GM18499 (cell line): ENCODE results near the gene BEX1.
"Not testable (repeated sequence)": the region's sequence is repeated elsewhere in the genome, so short reads cannot be mapped to it uniquely, and the experiment has no call there.

Experiments used
- ATAC-seq: cut with Tn5 transposase; IDR thresholded peaks from one replicate; pipeline ENCODE4 v1.9.1; 2021; ENCODE audit warnings: moderate number of reproducible peaks; ENCODE audit not compliant: insufficient read depth, unreplicated experiment

Gene BEX1

DNA sequence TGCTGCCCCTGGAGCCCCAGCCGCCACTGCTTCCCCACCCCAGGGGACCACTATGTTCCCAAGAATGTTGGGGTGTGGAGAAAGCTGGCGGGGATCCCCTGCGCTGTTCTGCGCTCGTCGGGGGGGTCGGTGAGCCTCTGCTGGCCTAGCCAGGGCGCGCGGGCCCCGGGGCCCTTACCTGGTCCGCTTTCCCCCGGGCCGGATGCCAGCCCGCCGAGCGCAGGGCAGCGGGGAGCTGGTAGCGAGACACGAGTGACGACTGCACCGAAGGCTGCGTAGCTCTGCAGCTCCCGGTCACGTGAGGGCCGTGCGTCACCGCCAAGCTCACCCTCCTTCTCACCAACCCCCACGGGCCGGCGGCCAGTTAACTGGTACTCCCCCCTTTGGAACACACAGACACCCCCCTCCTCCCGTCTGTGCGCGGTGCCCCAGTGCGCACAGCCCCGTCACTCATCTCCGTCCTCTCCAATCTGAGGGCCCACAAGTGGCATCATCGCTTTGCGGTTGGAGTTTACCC is at the start of gene BEX1:
Gene BEX1, minus strand, starts transcription at position 254 of the 517 bp plus-strand sequence. CDS start 897 bp downstream, outside the sequence.
- ATAC-seq, result no peak

DNA sequence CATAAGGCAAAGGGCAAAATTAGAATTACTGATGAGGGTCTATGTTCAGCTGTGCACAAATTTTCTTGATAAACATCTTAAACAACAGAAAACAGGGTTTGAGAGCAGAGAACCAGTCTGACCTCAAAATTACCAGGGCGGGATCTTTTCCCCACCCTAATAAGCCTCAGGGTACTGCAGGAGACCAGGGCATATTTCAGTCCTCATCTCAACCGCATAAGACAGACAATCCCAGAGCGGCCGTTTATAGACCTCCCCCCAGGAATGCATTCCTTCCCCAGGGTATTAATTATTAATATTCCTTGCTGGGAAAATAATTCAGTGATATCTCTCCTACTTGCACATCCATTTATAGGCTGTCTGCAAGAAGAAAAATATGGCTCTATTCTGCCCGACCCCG is 45.5 kb upstream of the BEX1 start:
- ATAC-seq, result not testable (repeated sequence)

DNA sequence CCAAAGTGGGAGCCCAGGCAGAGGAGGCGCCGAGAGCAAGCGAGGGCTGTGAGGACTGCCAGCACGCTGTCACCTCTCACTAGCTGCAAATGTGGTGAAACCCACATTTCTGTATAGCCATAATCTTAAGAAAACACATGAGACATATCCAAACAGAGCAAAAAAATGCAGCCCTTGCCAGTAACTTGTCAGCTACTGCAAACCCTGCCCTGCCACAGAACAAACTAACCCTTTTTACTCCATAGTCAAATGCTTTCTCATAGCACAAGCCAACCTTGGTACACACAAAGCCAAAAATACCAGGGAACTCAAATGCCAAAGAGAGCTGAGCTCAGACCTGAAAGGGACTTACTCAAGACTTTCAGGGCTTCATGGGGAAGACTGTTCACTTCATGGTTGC is 43.9 kb upstream of the BEX1 start:
- ATAC-seq, result no peak

DNA sequence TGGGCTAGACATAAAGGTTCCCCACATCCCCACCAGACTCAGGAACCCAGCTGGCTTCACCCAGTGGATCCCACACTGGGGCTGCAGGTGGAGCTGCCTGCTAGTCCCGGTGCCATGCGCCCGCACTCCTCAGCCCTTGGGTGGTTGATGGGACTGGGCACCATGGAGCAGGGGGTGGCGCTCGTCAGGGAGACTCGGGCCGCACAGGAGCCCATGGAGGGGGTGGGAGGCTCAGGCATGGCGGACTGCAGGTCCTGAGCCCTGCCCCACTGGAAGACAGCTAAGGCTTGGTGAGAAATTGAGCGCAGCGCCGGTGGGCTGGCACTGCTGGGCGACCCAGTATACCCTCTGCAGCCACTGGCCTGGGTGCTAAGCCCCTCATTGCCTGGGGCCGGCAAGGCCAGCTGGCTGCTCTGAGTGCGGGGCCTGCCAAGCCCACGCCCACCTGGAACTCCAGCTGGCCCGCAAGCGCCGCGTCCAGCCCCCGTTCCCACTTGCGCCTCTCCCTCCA is 43.3 kb upstream of the BEX1 start:
- not testable (repeated sequence) for ATAC-seq

DNA sequence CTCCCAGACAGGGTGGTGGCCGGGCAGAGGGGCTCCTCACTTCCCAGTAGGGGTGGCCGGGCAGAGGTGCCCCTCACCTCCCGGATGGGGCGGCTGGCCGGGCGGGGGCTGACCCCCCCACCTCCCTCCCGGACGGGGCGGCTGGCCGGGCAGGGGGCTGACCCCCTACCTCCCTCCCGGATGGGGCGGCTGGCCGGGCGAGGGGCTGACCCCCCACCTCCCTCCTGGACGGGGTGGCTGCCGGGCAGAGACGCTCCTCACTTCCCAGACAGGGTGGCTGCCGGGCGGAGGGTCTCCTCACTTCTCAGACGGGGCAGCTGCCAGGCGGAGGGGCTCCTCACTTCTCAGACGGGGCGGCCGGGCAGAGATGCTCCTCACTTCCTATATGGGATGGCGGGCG is 40.4 kb upstream of the BEX1 start:
- ATAC-seq, result not testable (repeated sequence)

DNA sequence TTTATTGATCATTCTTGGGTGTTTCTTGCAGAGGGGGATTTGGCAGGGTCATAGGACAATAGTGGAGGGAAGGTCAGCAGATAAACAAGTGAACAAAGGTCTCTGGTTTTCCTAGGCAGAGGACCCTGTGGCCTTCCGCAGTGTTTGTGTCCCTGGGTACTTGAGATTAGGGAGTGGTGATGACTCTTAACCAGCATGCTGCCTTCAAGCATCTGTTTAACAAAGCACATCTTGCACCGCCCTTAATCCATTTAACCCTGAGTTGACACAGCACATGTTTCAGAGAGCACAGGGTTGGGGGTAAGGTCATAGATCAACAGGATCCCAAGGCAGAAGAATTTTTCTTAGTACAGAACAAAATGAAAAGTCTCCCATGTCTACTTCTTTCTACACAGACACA is 39.9 kb upstream of the BEX1 start:
- ATAC-seq, result not testable (repeated sequence)

- no peak for ATAC-seq
Measured at GRCh38 chrX:103101299-103102042, 37.5 kb upstream of the BEX1 start.

DNA sequence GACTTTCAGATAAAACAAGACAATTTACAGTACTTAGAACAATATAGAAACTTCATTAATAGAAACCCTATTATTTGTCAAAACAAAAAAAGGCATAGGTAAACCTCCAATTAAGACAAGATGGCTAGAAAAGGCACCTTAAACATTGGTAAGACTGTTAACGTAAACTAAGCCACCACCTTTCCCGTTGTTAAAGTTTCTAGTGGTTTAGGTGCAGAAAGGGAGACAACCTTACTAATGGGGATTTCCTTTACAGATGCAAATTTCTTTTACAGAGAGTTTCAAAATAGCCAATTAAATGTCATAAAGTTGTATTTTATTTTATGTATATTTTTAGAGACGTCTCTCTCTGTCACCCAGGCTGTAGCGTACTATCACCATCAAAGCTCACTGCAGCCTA is 36.5 kb upstream of the BEX1 start:
- ATAC-seq, result no peak

GRCh38 chrX:103099691-103100090 is 35.7 kb upstream of the BEX1 start:
- no peak for ATAC-seq

DNA sequence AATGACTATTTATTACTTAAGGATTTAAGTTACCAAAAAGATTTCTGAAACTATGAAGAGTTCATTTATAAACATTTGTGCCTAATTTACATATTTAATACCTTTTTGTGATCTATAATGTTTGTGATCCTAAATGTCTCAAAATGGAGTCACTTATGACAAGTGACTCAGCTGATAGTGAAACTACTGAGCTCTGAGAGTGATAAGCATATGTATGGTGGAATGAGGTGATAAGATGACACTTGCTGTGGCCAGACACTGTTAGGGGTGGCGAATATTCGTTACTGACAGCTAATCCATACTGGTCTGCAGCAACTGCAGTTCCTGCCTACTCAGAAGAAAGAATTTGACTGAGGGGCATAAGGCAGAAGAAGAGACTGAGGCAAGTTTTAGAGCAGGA is 34.5 kb upstream of the BEX1 start:
- ATAC-seq, result no peak

- ATAC-seq, result no peak
Measured at GRCh38 chrX:103092942-103093341, 29.0 kb upstream of the BEX1 start, which contains the start of gene NXF3. Gene NXF3 (minus strand): TSS chrX:103093143. CDS start chrX:103093023, 120 bp downstream.

- ATAC-seq, result no peak
Measured at GRCh38 chrX:103081051-103081450, 17.1 kb upstream of the BEX1 start.

DNA sequence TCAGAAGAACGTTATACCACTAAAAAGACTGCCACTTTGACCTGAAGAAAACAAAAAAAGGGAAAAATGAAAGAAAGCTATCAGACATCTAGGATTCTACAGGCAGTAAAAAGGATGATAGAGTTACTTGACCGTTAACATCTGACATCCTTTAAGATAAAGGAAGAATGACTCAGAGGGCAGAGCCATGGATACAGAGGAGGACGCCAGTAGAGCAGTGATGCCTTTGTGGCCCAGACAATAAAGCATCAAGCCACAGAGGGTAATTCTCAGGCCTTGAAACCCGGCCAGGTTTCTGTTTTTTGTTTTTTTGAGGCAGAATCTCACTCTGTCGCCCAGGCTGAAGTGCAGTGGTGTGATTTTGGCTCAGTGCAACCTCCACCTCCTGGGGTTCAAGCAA is 9.5 kb upstream of the BEX1 start:
- no peak for ATAC-seq

GRCh38 chrX:103066606-103067005 is 2.6 kb upstream of the BEX1 start:
- no peak for ATAC-seq

GRCh38 chrX:103063191-103063845 is 653 bp downstream of the BEX1 start:
- no peak for ATAC-seq

DNA sequence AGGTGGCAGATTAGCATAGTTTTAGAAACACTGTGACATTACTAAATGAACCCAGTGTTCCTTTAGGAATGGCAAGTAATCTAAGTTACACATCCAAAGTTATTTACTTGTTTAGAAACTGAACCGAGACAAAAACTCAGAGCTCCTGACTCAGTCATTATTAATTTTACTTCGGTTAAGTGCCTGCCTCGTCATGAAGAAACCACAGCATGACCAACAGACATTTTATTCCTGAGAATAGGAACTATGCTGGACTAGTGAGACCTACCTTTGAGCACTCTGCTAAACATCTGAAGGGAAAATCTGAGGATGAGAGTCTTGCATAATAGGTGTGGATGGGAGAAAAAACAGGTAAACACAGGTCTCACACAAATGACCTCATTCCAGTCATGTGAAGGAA is 2.5 kb downstream of the BEX1 start:
- ATAC-seq, result no peak

- ATAC-seq, result no peak
Measured at GRCh38 chrX:103056902-103057301, 7.1 kb downstream of the BEX1 start.

DNA sequence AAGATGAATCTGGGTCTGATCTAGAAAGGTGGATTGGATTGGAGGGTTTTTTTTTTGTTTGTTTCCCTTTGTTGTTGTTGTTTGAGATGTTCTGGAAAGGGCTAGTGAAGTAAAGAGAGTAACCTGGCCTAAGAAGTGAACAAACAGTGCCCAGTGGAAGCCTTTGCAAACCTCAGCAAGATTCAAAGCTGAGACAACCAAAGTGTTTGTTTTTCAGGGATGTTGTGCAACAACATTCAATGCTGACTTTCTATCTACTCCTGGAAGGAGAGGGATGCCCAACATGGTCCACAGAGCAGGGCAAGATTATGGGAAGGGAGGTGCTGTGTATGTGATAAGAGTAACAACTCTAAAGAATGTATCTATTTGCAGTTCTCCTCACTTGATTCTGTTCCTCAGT is 11.3 kb downstream of the BEX1 start:
- no peak for ATAC-seq

- ATAC-seq, result no peak
Measured at GRCh38 chrX:103051260-103051789, 12.6 kb downstream of the BEX1 start.

DNA sequence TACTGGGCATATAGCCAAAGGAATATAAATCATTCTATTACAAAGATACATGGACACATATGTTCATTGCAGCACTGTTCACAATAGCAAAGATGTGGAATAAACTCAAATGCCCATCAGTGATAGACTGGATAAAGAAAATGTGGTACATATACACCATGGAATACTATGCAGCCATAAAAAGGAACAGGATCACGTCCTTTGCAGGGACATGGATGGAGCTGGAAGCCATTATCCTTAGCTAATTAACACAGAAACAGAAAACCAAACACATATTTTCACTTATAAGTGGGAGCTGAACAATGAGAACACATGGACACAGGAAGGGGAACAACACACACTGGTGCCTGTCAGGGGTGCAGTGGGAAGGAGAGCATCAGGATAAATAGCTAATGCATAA is 30.6 kb downstream of the BEX1 start:
- ATAC-seq, result not testable (repeated sequence)

GRCh38 chrX:103017542-103017941 is 46.4 kb downstream of the BEX1 start:
- ATAC-seq, result no peak
